ENCODE measurements around the gene S100A13. TPM values are rescaled to one million over a fixed set of nuclear protein-coding genes. Genes with fewer than 3 reads are reported as not detected.
"Not testable (repeated sequence)": the region's sequence is repeated elsewhere in the genome, so short reads cannot be mapped to it uniquely, and the experiment has no call there.

The S100A13 gene
- total RNA-seq, 1 donor from 2014 or later = 126 TPM

- Mint-ChIP-seq H3K27ac (ENCODE audit: unreplicated experiment) (no peak overlapping the region), H3K27me3 (ENCODE audit: unreplicated experiment) (no peaks in the 10 kb centered on the region), H3K4me3 (ENCODE audit: unreplicated experiment) (no peak overlapping the region), H3K4me1 (ENCODE audit: unreplicated experiment) (peaks cover 8% of the 10 kb centered on the region), H3K36me3 (ENCODE audit: unreplicated experiment) (peaks cover 70% of the 10 kb centered on the region), H3K9me3 (ENCODE audit: unreplicated experiment) (no peaks in the 10 kb centered on the region)
- TF ChIP-seq, protein P1, sequence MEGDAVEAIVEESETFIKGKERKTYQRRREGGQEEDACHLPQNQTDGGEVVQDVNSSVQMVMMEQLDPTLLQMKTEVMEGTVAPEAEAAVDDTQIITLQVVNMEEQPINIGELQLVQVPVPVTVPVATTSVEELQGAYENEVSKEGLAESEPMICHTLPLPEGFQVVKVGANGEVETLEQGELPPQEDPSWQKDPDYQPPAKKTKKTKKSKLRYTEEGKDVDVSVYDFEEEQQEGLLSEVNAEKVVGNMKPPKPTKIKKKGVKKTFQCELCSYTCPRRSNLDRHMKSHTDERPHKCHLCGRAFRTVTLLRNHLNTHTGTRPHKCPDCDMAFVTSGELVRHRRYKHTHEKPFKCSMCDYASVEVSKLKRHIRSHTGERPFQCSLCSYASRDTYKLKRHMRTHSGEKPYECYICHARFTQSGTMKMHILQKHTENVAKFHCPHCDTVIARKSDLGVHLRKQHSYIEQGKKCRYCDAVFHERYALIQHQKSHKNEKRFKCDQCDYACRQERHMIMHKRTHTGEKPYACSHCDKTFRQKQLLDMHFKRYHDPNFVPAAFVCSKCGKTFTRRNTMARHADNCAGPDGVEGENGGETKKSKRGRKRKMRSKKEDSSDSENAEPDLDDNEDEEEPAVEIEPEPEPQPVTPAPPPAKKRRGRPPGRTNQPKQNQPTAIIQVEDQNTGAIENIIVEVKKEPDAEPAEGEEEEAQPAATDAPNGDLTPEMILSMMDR (IDR thresholded peaks at IDR 0.05) = no peak
- DNase-seq (ENCODE audit: extremely low spot score, unreplicated experiment) = no peak
These were observed 13.6 kb upstream of the S100A13 start for GRCh38 chr1:153640861-153641260.

DNA sequence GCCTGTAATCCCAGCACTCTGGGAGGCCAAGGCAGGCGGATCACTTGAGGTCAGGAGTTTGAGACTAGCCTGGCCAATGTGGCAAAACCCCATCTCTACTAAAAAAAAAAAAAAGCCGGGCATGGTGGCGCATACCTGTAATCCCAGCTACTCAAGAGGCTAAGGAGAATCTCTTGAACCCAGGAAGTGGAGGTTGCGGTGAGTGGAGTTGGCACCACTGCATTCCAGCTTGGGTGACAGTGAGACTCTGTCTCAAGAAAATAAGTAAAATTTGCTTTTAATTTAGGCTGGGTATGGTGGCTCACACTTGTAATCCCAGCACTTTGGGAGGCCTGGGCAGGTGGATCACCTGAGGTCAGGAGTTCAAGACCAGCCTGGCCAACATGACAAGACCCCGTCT lies 12.9 kb upstream of the S100A13 start:
- H3K27ac Mint-ChIP-seq (ENCODE audit: unreplicated experiment); DNase-seq (ENCODE audit: extremely low spot score, unreplicated experiment); H3K27me3 Mint-ChIP-seq (ENCODE audit: unreplicated experiment); H3K4me3 Mint-ChIP-seq (ENCODE audit: unreplicated experiment); H3K9me3 Mint-ChIP-seq (ENCODE audit: unreplicated experiment): not testable (repeated sequence)
- peaks cover 11% of the 10 kb centered on the region for H3K4me1 Mint-ChIP-seq (ENCODE audit: unreplicated experiment)
- peaks cover 66% of the 10 kb centered on the region for H3K36me3 Mint-ChIP-seq (ENCODE audit: unreplicated experiment)

DNA sequence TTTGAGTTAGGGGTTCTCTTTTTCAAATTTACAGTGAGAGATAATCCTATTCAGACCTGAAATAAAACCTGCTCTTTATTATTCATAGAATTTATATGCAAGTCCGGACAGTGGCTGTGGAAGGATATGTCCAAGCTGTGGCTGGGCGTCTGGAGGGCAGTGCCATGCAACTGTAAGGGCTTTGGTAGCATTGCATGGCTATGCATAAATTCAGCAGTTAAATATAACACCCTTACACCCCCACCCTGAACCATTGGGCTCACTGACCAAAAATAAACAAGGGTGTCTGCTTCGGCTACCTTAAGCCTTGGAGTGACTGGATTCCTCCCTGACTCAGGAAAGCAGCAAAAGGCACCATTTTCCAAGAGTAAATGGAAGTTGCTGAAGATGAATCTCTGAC lies 12.0 kb upstream of the S100A13 start:
- no peaks in the 10 kb centered on the region for H3K9me3 Mint-ChIP-seq (ENCODE audit: unreplicated experiment)
- peaks cover 16% of the 10 kb centered on the region for H3K4me1 Mint-ChIP-seq (ENCODE audit: unreplicated experiment)
- peaks cover 59% of the 10 kb centered on the region for H3K36me3 Mint-ChIP-seq (ENCODE audit: unreplicated experiment)
- H3K4me3 Mint-ChIP-seq (ENCODE audit: unreplicated experiment) = no peak overlapping the region
- H3K27me3 Mint-ChIP-seq (ENCODE audit: unreplicated experiment) = no peaks in the 10 kb centered on the region
- DNase-seq (ENCODE audit: extremely low spot score, unreplicated experiment) = no peak
- TF ChIP-seq, protein P1 (IDR thresholded peaks at IDR 0.05) = no peak
- H3K27ac Mint-ChIP-seq (ENCODE audit: unreplicated experiment) = no peak overlapping the region

DNA sequence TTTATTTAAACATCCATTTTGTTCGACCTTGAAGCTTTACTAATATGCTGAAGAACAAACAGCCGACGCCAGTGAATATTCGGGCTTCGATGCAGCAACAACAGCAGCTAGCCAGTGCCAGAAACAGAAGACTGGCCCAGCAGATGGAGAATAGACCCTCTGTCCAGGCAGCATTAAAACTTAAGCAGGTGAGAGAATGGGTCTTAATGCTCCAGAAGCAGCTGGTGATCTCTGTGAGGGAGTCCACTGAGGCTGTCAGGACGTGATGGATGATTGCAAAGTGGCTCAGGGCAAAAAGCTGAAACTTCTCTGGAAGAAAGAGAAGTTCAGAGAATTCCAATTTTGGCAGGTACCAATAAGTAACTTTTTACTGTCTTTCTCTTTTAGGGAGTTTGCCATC lies 11.0 kb upstream of the S100A13 start:
- no peaks in the 10 kb centered on the region for H3K9me3 Mint-ChIP-seq (ENCODE audit: unreplicated experiment)
- no peak overlapping the region for H3K27ac Mint-ChIP-seq (ENCODE audit: unreplicated experiment)
- H3K4me1 Mint-ChIP-seq (ENCODE audit: unreplicated experiment) = peaks cover 21% of the 10 kb centered on the region
- H3K27me3 Mint-ChIP-seq (ENCODE audit: unreplicated experiment) = no peaks in the 10 kb centered on the region
- H3K4me3 Mint-ChIP-seq (ENCODE audit: unreplicated experiment) = no peak overlapping the region
- no peak for DNase-seq (ENCODE audit: extremely low spot score, unreplicated experiment)
- H3K36me3 Mint-ChIP-seq (ENCODE audit: unreplicated experiment) = peaks cover 49% of the 10 kb centered on the region
- TF ChIP-seq, protein P1 (IDR thresholded peaks at IDR 0.05) = no peak

DNA sequence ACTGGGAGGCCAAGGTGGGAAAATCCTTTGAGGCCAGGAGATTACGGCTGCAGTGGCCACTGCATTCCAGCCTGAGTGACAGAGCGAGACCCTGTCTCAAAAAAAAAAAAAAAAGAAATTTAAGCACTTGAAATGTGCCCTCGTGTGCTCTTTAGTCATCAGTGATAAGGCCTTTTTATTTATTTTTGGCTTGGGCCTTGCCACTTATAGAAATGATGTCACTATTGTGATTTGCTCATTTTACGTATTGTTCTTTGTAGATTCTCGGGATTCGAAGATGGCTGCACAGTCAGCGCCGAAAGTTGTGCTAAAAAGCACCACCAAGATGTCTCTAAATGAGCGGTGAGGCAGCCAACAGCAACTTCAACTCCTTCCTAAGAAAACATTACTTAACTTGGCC lies 9.0 kb upstream of the S100A13 start:
- Mint-ChIP-seq H3K4me3 (ENCODE audit: unreplicated experiment) (peak overlapping the region; percentile 64), H3K36me3 (ENCODE audit: unreplicated experiment) (peaks cover 37% of the 10 kb centered on the region), H3K4me1 (ENCODE audit: unreplicated experiment) (peaks cover 29% of the 10 kb centered on the region), H3K9me3 (ENCODE audit: unreplicated experiment) (no peaks in the 10 kb centered on the region), H3K27me3 (ENCODE audit: unreplicated experiment) (no peaks in the 10 kb centered on the region), H3K27ac (ENCODE audit: unreplicated experiment) (no peak overlapping the region)
- no peak for DNase-seq (ENCODE audit: extremely low spot score, unreplicated experiment)
- TF ChIP-seq, protein P1 (IDR thresholded peaks at IDR 0.05) = no peak

DNA sequence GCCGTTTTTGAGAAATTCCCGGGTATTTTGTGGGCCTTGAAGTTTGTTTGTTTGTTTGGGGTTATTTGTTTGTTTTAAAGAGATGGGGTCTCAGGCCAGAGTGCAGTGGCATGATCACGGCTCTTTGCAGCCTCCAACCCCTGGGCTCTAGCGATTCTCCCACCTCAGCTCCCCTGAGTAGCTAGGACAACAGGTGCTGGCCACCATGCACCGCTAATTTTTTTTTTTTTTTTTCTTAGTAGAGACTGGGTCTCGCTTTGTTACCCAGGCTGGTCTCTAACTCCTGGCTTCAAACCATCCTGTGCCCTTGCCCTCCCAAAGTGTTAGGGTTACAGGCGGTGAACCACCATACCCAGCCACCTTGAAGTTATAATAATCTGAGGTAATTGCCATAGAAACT lies 8.6 kb upstream of the S100A13 start:
- no peaks in the 10 kb centered on the region for H3K27me3 Mint-ChIP-seq (ENCODE audit: unreplicated experiment)
- peaks cover 33% of the 10 kb centered on the region for H3K4me1 Mint-ChIP-seq (ENCODE audit: unreplicated experiment)
- TF ChIP-seq, protein P1 (IDR thresholded peaks at IDR 0.05) = no peak
- H3K36me3 Mint-ChIP-seq (ENCODE audit: unreplicated experiment) = peaks cover 33% of the 10 kb centered on the region
- H3K4me3 Mint-ChIP-seq (ENCODE audit: unreplicated experiment) = peak overlapping the region; percentile 64
- DNase-seq (ENCODE audit: extremely low spot score, unreplicated experiment) = no peak
- H3K27ac Mint-ChIP-seq (ENCODE audit: unreplicated experiment) = no peak overlapping the region
- no peaks in the 10 kb centered on the region for H3K9me3 Mint-ChIP-seq (ENCODE audit: unreplicated experiment)

All from osteocyte (in vitro differentiated cells).